NT2/D1 (cell line): ENCODE measurements around the gene CEMIP.

Source experiments
- YY1 ChIP-seq: IDR thresholded peaks from 2 replicates; pipeline ENCODE4 v1.6.1; 2011; ENCODE audit not compliant: insufficient read length, insufficient read depth
- ZNF274 ChIP-seq: IDR thresholded peaks from 2 replicates; pipeline ENCODE4 v1.6.1; 2011; ENCODE audit warnings: mild to moderate bottlenecking, low read depth, low read length

GRCh38 chr15:80904998-80905397 is 125.8 kb downstream of the CEMIP start:
- TF ChIP-seq YY1 (no peak), ZNF274 (no peak)
